H9 (cell line): ENCODE data around the gene SGIP1. TPM values are rescaled to one million over a fixed set of nuclear protein-coding genes. Genes with fewer than 3 reads are reported as not detected.

ENCODE experiments used
- DNase-seq: peaks from one replicate; pipeline ENCODE4 v3.0.0-alpha.2; 2017
- H2AFZ ChIP-seq: one replicate; pipeline ENCODE4 v1.6.1; 2013; ENCODE audit warnings: mild to moderate bottlenecking, low read length, control low read depth, moderate library complexity
- H2AK5ac ChIP-seq: 2 replicates; pipeline ENCODE4 v1.6.1; 2013; ENCODE audit warnings: low read length, control low read depth, mixed read lengths; ENCODE audit not compliant: insufficient read length
- H2BK120ac ChIP-seq: one replicate; pipeline ENCODE4 v1.6.1; 2013; ENCODE audit warnings: low read depth, mild to moderate bottlenecking, low read length, control low read depth, inconsistent platforms; ENCODE audit not compliant: poor library complexity, severe bottlenecking
- H2BK12ac ChIP-seq: 2 replicates; pipeline ENCODE4 v1.6.1; 2013; ENCODE audit warnings: low read length, control low read depth, mixed read lengths, low read depth; ENCODE audit not compliant: insufficient read length
- H2BK15ac ChIP-seq: 2 replicates; pipeline ENCODE4 v1.6.1; 2013; ENCODE audit warnings: low read depth, low read length, control low read depth
- H2BK20ac ChIP-seq: one replicate; pipeline ENCODE4 v1.6.1; 2013; ENCODE audit warnings: low read depth, mild to moderate bottlenecking, low read length, control low read depth, inconsistent platforms; ENCODE audit not compliant: poor library complexity, severe bottlenecking
- H2BK5ac ChIP-seq: 2 replicates; pipeline ENCODE4 v1.6.1; 2013; ENCODE audit warnings: low read length, control low read depth, mixed read lengths; ENCODE audit not compliant: insufficient read length
- H3K14ac ChIP-seq: 2 replicates; pipeline ENCODE4 v1.6.1; 2013; ENCODE audit warnings: low read length, control low read depth; ENCODE audit not compliant: insufficient read depth
- H3K18ac ChIP-seq: 2 replicates; pipeline ENCODE4 v1.6.1; 2013; ENCODE audit warnings: low read depth, mild to moderate bottlenecking, mixed read lengths, low read length, control low read depth; ENCODE audit not compliant: insufficient read length
- H3K23ac ChIP-seq: 2 replicates; pipeline ENCODE4 v1.6.1; 2013; ENCODE audit warnings: low read length, control low read depth, mixed read lengths, low read depth; ENCODE audit not compliant: insufficient read length
- H3K23me2 ChIP-seq: 2 replicates; pipeline ENCODE4 v1.6.1; 2013; ENCODE audit warnings: low read depth, mild to moderate bottlenecking, mixed read lengths, low read length, control low read depth; ENCODE audit not compliant: insufficient read length, poor library complexity, severe bottlenecking
- H3K27ac ChIP-seq: 2 replicates; pipeline ENCODE4 v1.5.1; 2013; ENCODE audit warnings: low read length, control low read depth, mixed read lengths, low read depth; ENCODE audit not compliant: insufficient read length
- H3K27me3 ChIP-seq: 2 replicates; pipeline ENCODE4 v1.6.1; 2013; ENCODE audit warnings: low read length, control low read depth, inconsistent platforms; ENCODE audit not compliant: insufficient read depth
- H3K4ac ChIP-seq: 2 replicates; pipeline ENCODE4 v1.6.1; 2013; ENCODE audit warnings: low read depth, mild to moderate bottlenecking, control low read depth, inconsistent platforms, low read length, moderate library complexity
- H3K4me1 ChIP-seq: 2 replicates; pipeline ENCODE4 v1.6.1; 2013; ENCODE audit warnings: low read length, control low read depth, inconsistent platforms; ENCODE audit not compliant: insufficient read depth
- H3K4me2 ChIP-seq: 2 replicates; pipeline ENCODE4 v1.6.1; 2013; ENCODE audit warnings: low read length, control low read depth, mixed read lengths; ENCODE audit not compliant: insufficient read length, insufficient read depth
- H3K56ac ChIP-seq: 2 replicates; pipeline ENCODE4 v1.6.1; 2013; ENCODE audit warnings: low read depth, mild to moderate bottlenecking, mixed read lengths, low read length, control low read depth; ENCODE audit not compliant: insufficient read length
- H3K79me1 ChIP-seq: 2 replicates; pipeline ENCODE4 v1.6.1; 2013; ENCODE audit warnings: low read depth, mild to moderate bottlenecking, moderate library complexity, low read length, control low read depth, inconsistent platforms; ENCODE audit not compliant: insufficient read depth, poor library complexity, severe bottlenecking
- H3K79me2 ChIP-seq: 2 replicates; pipeline ENCODE4 v1.6.1; 2013; ENCODE audit warnings: low read length, control low read depth, inconsistent platforms; ENCODE audit not compliant: insufficient read depth
- H3K9ac ChIP-seq: 2 replicates; pipeline ENCODE4 v1.6.1; 2013; ENCODE audit warnings: low read length, control low read depth, mixed read lengths; ENCODE audit not compliant: insufficient read length; ENCODE audit errors: extremely low read depth
- H3K9me3 ChIP-seq: one replicate; pipeline ENCODE4 v1.6.1; 2013; ENCODE audit warnings: low read depth, low read length, inconsistent platforms; ENCODE audit not compliant: control insufficient read depth
- H3T11ph ChIP-seq: one replicate; pipeline ENCODE4 v1.6.1; 2013; ENCODE audit warnings: mild to moderate bottlenecking, low read length, control low read depth, inconsistent platforms
- H4K20me1 ChIP-seq: one replicate; pipeline ENCODE4 v1.6.1; 2013; ENCODE audit not compliant: control insufficient read depth, insufficient read length, insufficient read depth
- H4K5ac ChIP-seq: 2 replicates; pipeline ENCODE4 v1.6.1; 2013; ENCODE audit warnings: low read depth, mild to moderate bottlenecking, mixed read lengths, low read length, control low read depth; ENCODE audit not compliant: insufficient read length
- H4K8ac ChIP-seq: replicated peaks from 2 replicates; pipeline ENCODE4 v1.6.1; 2013; ENCODE audit warnings: low read length, control low read depth, mixed read lengths, low read depth; ENCODE audit not compliant: insufficient read length
- H4K91ac ChIP-seq: 2 replicates; pipeline ENCODE4 v1.6.1; 2013; ENCODE audit warnings: low read depth, mild to moderate bottlenecking, moderate library complexity, mixed read lengths, low read length, control low read depth; ENCODE audit not compliant: insufficient read length
- H3K27ac Mint-ChIP-seq, 3 experiments: 2 replicates in 2 of 3; 3 replicates in 1 of 3; pipeline ENCODE4 v1.8.0; 2020 to 2021; ENCODE audit warnings: mixed read lengths in 3 of 3, mild to moderate bottlenecking in 1 of 3, moderate library complexity in 1 of 3
- H3K27me3 Mint-ChIP-seq: 2 replicates; pipeline ENCODE4 v1.8.0; 2021; ENCODE audit warnings: low read depth, mild to moderate bottlenecking, moderate library complexity, mixed read lengths
- H3K36me3 Mint-ChIP-seq, 3 experiments: 2 replicates in 2 of 3; 3 replicates in 1 of 3; pipeline ENCODE4 v1.8.0; 2020 to 2021; ENCODE audit warnings: low read depth in 3 of 3, mixed read lengths in 3 of 3; ENCODE audit not compliant: insufficient read depth in 1 of 3
- H3K4me1 Mint-ChIP-seq, 2 experiments: 2 replicates each; pipeline ENCODE4 v1.8.0; 2020; ENCODE audit warnings: mixed read lengths in 2 of 2
- H3K4me3 Mint-ChIP-seq, 2 experiments: 2 replicates in 1 of 2; 3 replicates in 1 of 2; pipeline ENCODE4 v1.8.0; 2020 to 2021; ENCODE audit warnings: mild to moderate bottlenecking in 2 of 2, mixed read lengths in 2 of 2, moderate library complexity in 1 of 2
- H3K9me3 Mint-ChIP-seq, 2 experiments: 2 replicates in 1 of 2; 3 replicates in 1 of 2; pipeline ENCODE4 v1.8.0; 2020; ENCODE audit warnings: mild to moderate bottlenecking in 2 of 2, mixed read lengths in 2 of 2, moderate library complexity in 1 of 2
- CTCF ChIP-seq: fragments of 200-600 bp; sonication (generic); conservative IDR thresholded peaks from 3 replicates; pipeline ENCODE4 v1.8.0; 2021; ENCODE audit warnings: antibody characterized with exemption, mild to moderate bottlenecking
- WGBS: extraction: QIAGEN DNeasy Blood & Tissue Kit; methylation state at CpG from one replicate; pipeline ENCODE4 v1.1.7; 2013; ENCODE audit warnings: missing lambda C conversion rate, low lambda C conversion rate, mixed read lengths; ENCODE audit not compliant: insufficient read length; ENCODE audit errors: extremely low coverage; 5-methylcytosine and 5-hydroxymethylcytosine counted together
- total RNA-seq: library from RNA; stranded (reverse); gene quantifications from 2 replicates; pipeline ENCODE4 v1.2.1, GENCODE V29; 2021

Gene SGIP1
- total RNA-seq, 1 experiment from 2014 or later, result 1.5 TPM

- Mint-ChIP-seq H3K9me3 (no peaks in the 10 kb centered on the region), H3K4me1 (no peaks in the 10 kb centered on the region), H3K27ac (no peak overlapping the region), H3K27me3 (no peaks in the 10 kb centered on the region), H3K4me3 (no peak overlapping the region), H3K36me3 (no peaks in the 10 kb centered on the region)
- Histone ChIP-seq H4K5ac (no peak overlapping the region), H3K4me2 (no peak overlapping the region), H3K9ac (no peak overlapping the region), H3K27ac (no peak overlapping the region), H3K27me3 (no peaks in the 10 kb centered on the region), H2BK15ac (no peak overlapping the region), H3K4ac (no peak overlapping the region), H2AK5ac (no peak overlapping the region), H2BK120ac (no peak overlapping the region), H3K23me2 (no peaks in the 10 kb centered on the region), H3K4me1 (no peaks in the 10 kb centered on the region), H3K79me1 (no peaks in the 10 kb centered on the region), H2BK5ac (no peak overlapping the region), H3K79me2 (no peaks in the 10 kb centered on the region), H4K8ac (no peak overlapping the region), H3K14ac (no peak overlapping the region), H2BK20ac (no peak overlapping the region), H3K18ac (no peak overlapping the region), H2BK12ac (no peak overlapping the region), H3T11ph (no peak overlapping the region), H4K91ac (no peak overlapping the region), H2AFZ (no peak overlapping the region), H3K56ac (no peak overlapping the region), H3K23ac (no peak overlapping the region), H3K9me3 (no peaks in the 10 kb centered on the region), H4K20me1 (no peaks in the 10 kb centered on the region)
- WGBS, result no CpG with 5 or more reads among the region's 4 CpGs
- DNase-seq, result no peak
- no peak for TF ChIP-seq CTCF
These were observed 79.2 kb downstream of the SGIP1 start for GRCh38 chr1:66613187-66613586.
